Daoy (cell line): ENCODE results near the gene PACC1. TPM values are rescaled to one million over a fixed set of nuclear protein-coding genes. Genes with fewer than 3 reads are reported as not detected.
"Not testable (repeated sequence)": the region's sequence is repeated elsewhere in the genome, so short reads cannot be mapped to it uniquely, and the experiment has no call there.

Experiments used
- DNase-seq: peaks from one replicate; pipeline ENCODE4 v3.0.0-alpha.2; 2015; ENCODE audit warnings: low read depth
- total RNA-seq: library from RNA; depleted of rRNA; stranded (reverse); fragments of >200 nt; shearing (Covaris generic); gene quantifications from 2 replicates; pipeline ENCODE4 v1.2.3, GENCODE V29; 2014; rRNA removed

The PACC1 gene
- total RNA-seq, 1 experiment from 2014 or later, result 25.7 TPM

DNA sequence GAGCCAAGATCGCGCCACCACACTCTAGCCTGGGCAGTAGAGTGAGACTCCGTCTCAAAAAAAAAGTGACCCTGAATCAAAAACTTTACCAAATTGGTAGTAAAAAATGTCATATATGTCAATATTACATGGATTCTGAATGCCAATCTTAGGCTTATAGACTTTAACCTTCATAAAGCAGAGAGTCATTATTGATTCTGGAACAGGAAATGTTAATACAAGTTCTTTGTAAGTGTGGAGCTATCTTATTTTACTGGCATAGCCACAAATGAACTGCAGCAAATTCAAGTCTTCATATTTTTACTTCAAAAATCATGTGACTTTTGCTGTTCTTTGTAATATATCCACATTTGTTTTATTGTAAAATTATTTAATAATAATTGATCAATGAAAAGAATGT, 88.1 kb downstream of the PACC1 start:
- DNase-seq, result no peak

DNA sequence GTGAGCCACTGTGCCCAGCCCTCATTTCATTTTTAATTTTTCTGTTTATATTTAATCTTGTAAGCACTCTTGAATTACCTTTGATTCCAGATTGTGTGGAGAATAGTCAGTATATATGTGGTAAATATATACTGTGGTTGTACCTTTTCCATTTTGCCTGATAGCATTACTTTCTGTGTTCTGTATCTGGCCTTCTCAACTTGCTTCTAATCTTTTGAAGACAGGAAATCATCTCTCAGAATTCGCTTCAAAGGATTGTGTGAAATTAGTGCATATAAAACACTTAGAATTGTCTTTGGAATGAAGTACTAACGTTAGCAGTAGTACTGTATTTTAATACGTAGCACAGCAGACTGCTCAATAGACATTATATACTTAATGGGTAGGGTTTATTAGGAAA, 91.6 kb downstream of the PACC1 start:
- no peak for DNase-seq

DNA sequence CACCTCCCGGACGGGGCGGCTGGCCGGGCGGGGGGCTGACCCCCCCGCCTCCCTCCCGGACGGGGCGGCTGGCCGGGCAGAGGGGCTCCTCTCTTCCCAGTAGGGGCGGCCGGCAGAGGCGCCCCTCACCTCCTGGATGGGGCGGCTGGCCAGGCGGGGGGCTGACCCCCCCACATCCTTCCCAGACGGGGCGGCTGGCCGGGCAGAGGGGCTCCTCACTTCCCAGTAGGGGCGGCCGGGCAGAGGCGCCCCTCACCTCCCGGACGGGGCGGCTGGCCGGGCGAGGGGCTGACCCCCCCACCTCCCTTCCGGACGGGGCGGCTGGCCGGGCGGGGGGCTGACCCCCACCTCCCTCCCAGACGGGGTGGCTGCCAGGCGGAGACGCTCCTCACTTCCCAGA, 93.7 kb downstream of the PACC1 start:
- not testable (repeated sequence) for DNase-seq

DNA sequence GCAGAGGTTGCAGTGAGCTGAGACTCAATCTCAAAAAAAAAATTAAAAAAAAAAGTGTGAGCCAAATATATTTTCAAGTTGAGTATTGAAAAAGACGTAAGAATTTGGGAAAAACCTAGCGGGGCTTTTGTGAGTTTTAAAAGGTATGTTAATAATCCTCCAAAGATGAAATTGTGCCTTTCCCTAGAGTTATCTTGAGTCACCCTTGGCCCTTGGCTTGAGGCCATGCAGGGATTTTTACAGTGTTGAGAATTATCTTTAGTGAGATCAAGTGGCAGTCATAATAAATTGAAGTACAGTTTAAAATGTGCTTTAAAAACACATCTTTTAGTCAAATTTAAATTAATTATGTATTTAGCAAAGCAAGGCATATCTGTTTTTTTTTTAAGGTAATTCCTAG, 96.8 kb downstream of the PACC1 start:
- no peak for DNase-seq

DNA sequence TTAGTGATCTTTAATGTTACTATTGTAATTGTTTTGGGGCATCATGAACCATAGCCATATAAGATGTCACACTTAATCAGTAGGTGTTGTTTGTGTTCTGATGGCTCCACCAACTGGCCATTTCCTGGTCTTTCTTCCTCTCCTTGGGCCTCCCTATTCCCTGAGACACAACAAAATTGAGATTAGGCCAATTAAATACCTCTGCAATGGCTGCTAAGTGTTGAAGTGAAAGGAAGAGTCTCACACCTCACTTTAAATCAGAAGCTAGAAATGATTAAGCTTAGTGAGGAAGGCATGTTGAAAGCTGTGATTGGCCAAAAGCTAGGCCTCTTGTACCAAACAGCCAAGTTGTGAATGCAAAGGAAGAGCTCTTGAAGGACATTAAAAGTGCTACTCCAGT, 98.8 kb downstream of the PACC1 start:
- DNase-seq, result peak; percentile 30

DNA sequence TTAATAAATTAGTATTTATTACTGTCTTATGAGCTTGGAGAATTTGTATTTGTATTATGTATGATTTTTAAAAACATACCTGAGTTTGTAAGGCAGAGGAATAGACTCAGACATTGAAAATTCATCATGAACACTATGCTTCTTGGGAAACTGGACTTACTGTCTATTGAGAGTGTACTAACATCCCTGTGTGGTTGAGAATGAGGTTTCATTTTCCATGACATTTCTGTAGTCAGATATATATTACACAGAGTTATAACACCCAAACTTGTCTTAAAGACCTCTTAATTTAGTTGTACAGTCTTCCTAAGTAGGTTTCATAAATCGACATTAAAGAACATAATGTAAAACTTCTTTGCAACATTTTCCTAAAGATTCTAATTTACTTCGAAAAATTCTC, 99.5 kb downstream of the PACC1 start:
- DNase-seq, result no peak

Other genes with a start within 250 kb of the PACC1 start
- gene PPP2R5A, start 129.5 kb downstream of the PACC1 start, total RNA-seq, result 21.2 and 21.5 TPM in 2 replicates
- 77.8 and 85.5 TPM in 2 replicates for gene NENF, start 18.0 kb upstream of the PACC1 start, total RNA-seq
- gene ATF3, start 193.9 kb upstream of the PACC1 start, total RNA-seq, result 17.8 and 37.4 TPM in 2 replicates